GM12878 (cell line): Measurements from ENCODE around the gene STK10. TPM values are rescaled to one million over a fixed set of nuclear protein-coding genes. Genes with fewer than 3 reads are reported as not detected.

Experiments used
- ATAC-seq: fragments of 200-7000 bp; cut with Tn5 transposase; 3 replicates; pipeline ENCODE4 v1.9.1; 2020; ENCODE audit warnings: mild to moderate bottlenecking, moderate library complexity
- BruUV-seq: library from RNA; stranded (reverse); fragments of 400-500 nt; replicated peaks from 2 replicates; lab custom pipeline; 2021; lab: Mats Ljungman, UMichigan
- CTCF ChIA-PET: fragments of 300-600 bp; sonication (Branson Sonifier 250); formaldehyde crosslinking; extraction: SDS; loops from one replicate; lab custom pipeline; 2021; ENCODE audit warnings: inconsistent platforms; lab: Yijun Ruan, JAX
- POLR2A ChIA-PET: fragments of 350-600 bp; formaldehyde crosslinking; extraction: SDS; loops from one replicate; lab custom pipeline; 2021; ENCODE audit warnings: inconsistent platforms; lab: Charles Lee
- RAD21 ChIA-PET: fragments of 300-600 bp; sonication (Branson Sonifier 250); formaldehyde crosslinking; loops from one replicate; lab custom pipeline; 2023; ENCODE audit warnings: antibody characterized with exemption; ENCODE audit not compliant: unreplicated experiment; lab: Charles Lee
- SMC1A ChIA-PET: fragments of 300-600 bp; sonication (Branson Sonifier 250); formaldehyde crosslinking; loops from one replicate; lab custom pipeline; 2023; ENCODE audit not compliant: unreplicated experiment, uncharacterized antibody; lab: Charles Lee
- DNase-seq: peaks from one replicate; pipeline ENCODE4 v3.0.0-alpha.2; 2011; ENCODE audit warnings: low read depth, low spot score
- FAIRE-seq: peaks from 3 replicates; lab custom pipeline; 2011; peaks lifted over from hg19 to GRCh38; lab: Jason Lieb, UNC
- H2AFZ ChIP-seq: 2 replicates; pipeline ENCODE4 v1.6.0; 2011; ENCODE audit warnings: low read depth, low read length, control low read depth; ENCODE audit not compliant: control insufficient read depth
- H3K27ac ChIP-seq: 2 replicates; pipeline ENCODE4 v1.5.1; 2011; ENCODE audit warnings: control low read depth; ENCODE audit not compliant: control insufficient read depth, insufficient read depth
- H3K27me3 ChIP-seq, 2 experiments: replicated peaks in 1 of 2; 2 replicates each; pipeline versions ENCODE4 v1.6.0 to v1.6.1; 2011; ENCODE audit warnings: low read length in 1 of 2; ENCODE audit not compliant: control insufficient read depth in 2 of 2, insufficient read depth in 2 of 2
- H3K36me3 ChIP-seq, 2 experiments: 2 replicates each; pipeline ENCODE4 v1.5.1; 2011; ENCODE audit warnings: low read length in 1 of 2; ENCODE audit not compliant: control insufficient read depth in 2 of 2, insufficient read depth in 2 of 2
- H3K4me1 ChIP-seq: 2 replicates; pipeline ENCODE4 v1.6.1; 2011; ENCODE audit warnings: mild to moderate bottlenecking, low read length, moderate library complexity, mixed read lengths; ENCODE audit not compliant: control insufficient read depth, insufficient read depth
- H3K4me2 ChIP-seq: 2 replicates; pipeline ENCODE4 v1.6.0; 2011; ENCODE audit warnings: control low read depth; ENCODE audit not compliant: control insufficient read depth, insufficient read depth
- H3K4me3 ChIP-seq: fragments of 200-600 bp; sonication (generic); 2 replicates; pipeline ENCODE4 v1.5.1; 2016
- H3K79me2 ChIP-seq: 2 replicates; pipeline ENCODE4 v1.6.0; 2011; ENCODE audit warnings: low read length; ENCODE audit not compliant: control insufficient read depth, insufficient read depth
- H3K9ac ChIP-seq: 2 replicates; pipeline ENCODE4 v1.8.0; 2011; ENCODE audit warnings: low read length, control low read depth, mixed read lengths; ENCODE audit not compliant: control insufficient read depth, insufficient read depth
- H3K9me3 ChIP-seq: replicated peaks from 3 replicates; pipeline ENCODE4 v1.5.1; 2011; ENCODE audit warnings: mild to moderate bottlenecking, low read length; ENCODE audit not compliant: control insufficient read depth, insufficient read depth
- H4K20me1 ChIP-seq: 2 replicates; pipeline ENCODE4 v1.6.0; 2011; ENCODE audit not compliant: control insufficient read depth, insufficient read depth
- BCL11A ChIP-seq: IDR thresholded peaks from 2 replicates; pipeline ENCODE4 v1.6.1; 2011; ENCODE audit warnings: low read depth, low read length
- BHLHE40 ChIP-seq, 2 experiments: fragments of 450-650 bp in 1 of 2; IDR thresholded peaks; 2 replicates each; pipeline ENCODE4 v1.6.1; 2011 to 2017; ENCODE audit warnings: low read depth in 2 of 2, borderline replicate concordance in 1 of 2, improper control_type of control experiment in 1 of 2, low read length in 1 of 2, mild to moderate bottlenecking in 1 of 2
- GATAD2B ChIP-seq: fragments of 450-650 bp; conservative IDR thresholded peaks from 2 replicates; pipeline ENCODE4 v1.6.1; 2017; ENCODE audit warnings: low read depth, mild to moderate bottlenecking, moderate library complexity
- MTA3 ChIP-seq: IDR thresholded peaks from 2 replicates; pipeline ENCODE4 v1.6.1; 2012; ENCODE audit warnings: low read length, inconsistent platforms, borderline replicate concordance
- WGBS: methylation state at CpG from one replicate; pipeline ENCODE4 v1.1.6; 2016; ENCODE audit warnings: low lambda C conversion rate; ENCODE audit not compliant: insufficient replicate concordance, insufficient coverage; ENCODE audit errors: missing lambda C conversion rate; 5-methylcytosine and 5-hydroxymethylcytosine counted together
- in situ Hi-C: fragments of 300-500 bp; cut with MboI; formaldehyde crosslinking; loops from 9 replicates; pipeline ENCODE4 v1.14.3; 2018; ENCODE audit warnings: mixed read lengths
- intact Hi-C: fragments of 100-400 bp; cut with micrococcal nuclease; formaldehyde crosslinking; loops from one replicate; pipeline ENCODE4 v1.14.2; 2022; ENCODE audit not compliant: unreplicated experiment
- polyA plus RNA-seq, 11 experiments: library from polyadenylated mRNA; depleted of rRNA in 4 of 11; unstranded in 6 of 11; stranded (reverse) in 5 of 11; fragments of >200 nt; fragmentation: Nextera tagmentation in 4 of 11; fragmentation: Illumina TruSeq in 1 of 11; extraction: Ambion mirVana in 4 of 11; extraction: Trizol in 1 of 11; gene quantifications; 1 replicate in 1 of 11; 2 replicates in 10 of 11; pipeline versions ENCODE4 v1.2.1 to v1.2.3, GENCODE V29; 2011 to 2016; ENCODE audit warnings: inconsistent platforms in 2 of 11, missing spikeins in 2 of 11, low read depth in 1 of 11
- total RNA-seq, 4 experiments: library from RNA; depleted of rRNA in 3 of 4; stranded (reverse); fragments of >200 nt in 3 of 4; fragmentation: Illumina TruSeq in 1 of 4; extraction: Trizol in 1 of 4; gene quantifications; 2 replicates each; pipeline versions ENCODE4 v1.2.1 to v1.2.3, GENCODE V29; 2013 to 2021
- TF ChIP-seq, protein P1 (sequence below): fragments of 450-650 bp; IDR thresholded peaks from 2 replicates; pipeline ENCODE4 v1.6.1; 2018; ENCODE audit warnings: borderline replicate concordance, mild to moderate bottlenecking; ENCODE audit not compliant: partially characterized antibody
- TF ChIP-seq, protein P2 (sequence below), 3 experiments: IDR thresholded peaks in 2 of 3; conservative IDR thresholded peaks in 1 of 3; 2 replicates each; pipeline ENCODE4 v1.5.1; 2011; ENCODE audit warnings: low read depth in 3 of 3, low read length in 3 of 3, mild to moderate bottlenecking in 3 of 3, control low read depth in 2 of 3, moderate library complexity in 2 of 3, inconsistent platforms in 1 of 3, mixed read lengths in 1 of 3; ENCODE audit not compliant: control insufficient read depth in 2 of 3, insufficient read depth in 1 of 3; ENCODE audit errors: extremely low read depth in 1 of 3
- TF ChIP-seq, protein P3 (sequence below): IDR thresholded peaks from 2 replicates; pipeline ENCODE4 v1.6.1; 2012; ENCODE audit warnings: low read length, inconsistent platforms

STK10 gene
- total and polyA plus RNA-seq, 10 of the 15 experiments (the other 5 are each of a cell fraction or from before 2014, with no cell fraction given) = 14.2 to 96.4 (median 50.6) TPM

DNA sequence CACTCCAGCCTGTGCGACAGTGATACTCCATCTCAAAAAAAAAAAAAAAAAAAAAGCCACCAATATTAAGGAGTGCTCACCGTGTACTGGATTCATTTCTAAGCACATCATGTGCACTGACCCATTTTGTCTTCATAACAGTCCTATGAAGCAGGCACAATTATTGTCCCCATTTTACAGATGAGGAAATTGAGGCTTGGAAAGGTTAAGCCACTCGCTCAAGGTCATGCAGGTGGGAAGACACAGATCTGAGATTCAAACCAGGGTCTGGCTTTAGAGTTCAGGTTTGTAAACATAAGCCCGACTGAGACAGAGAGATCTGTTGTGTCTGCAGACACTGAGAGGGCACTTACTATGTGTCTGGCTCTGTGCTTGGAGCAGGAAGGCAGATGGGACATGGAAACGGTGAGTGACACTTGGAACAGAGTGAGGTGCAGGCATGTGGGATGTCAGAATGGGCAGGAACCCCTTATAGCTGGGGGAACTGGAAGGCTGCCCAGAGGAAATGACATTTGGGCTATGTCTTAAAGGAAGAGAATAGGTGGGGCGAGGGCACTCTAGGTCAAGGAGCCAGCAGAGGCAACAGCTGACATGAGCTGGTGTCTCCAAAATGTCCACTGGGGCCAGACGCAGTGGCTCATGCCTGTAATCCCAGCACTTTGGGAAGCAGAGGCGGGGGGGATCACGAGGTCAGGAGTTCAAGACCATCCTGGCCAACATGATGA lies 69.9 kb downstream of the STK10 start:
- Histone ChIP-seq H3K27ac (no peak overlapping the region), H3K9me3 (no peaks in the 10 kb centered on the region; the same call in 2 of the 3 replicates), H3K79me2 (peaks cover 11% of the 10 kb centered on the region), H3K4me1 (peaks cover 12% of the 10 kb centered on the region), H3K4me2 (no peak overlapping the region), H3K9ac (no peak overlapping the region), H3K4me3 (no peak overlapping the region), H3K36me3 (peaks cover 9 to 20% of the 10 kb centered on the region in 2 experiments), H3K27me3 (no peaks in the 10 kb centered on the region), H4K20me1 (0 out of 2 replicates have a peak, but pooled peaks cover 2% of the 10 kb centered on the region), H2AFZ (no peak overlapping the region)
- POLR2A ChIA-PET = interaction anchor here (1.1 kb wide), 1 partner anchor 60 kb away, joined by 5 read pairs; no protein-coding TSS in a partner anchor
- BruUV-seq = no TSS peak
- CTCF ChIA-PET = no interaction called here
- intact Hi-C loops = no loop called here
- WGBS = 68% methylated on average over 8 of the region's 9 CpGs
- FAIRE-seq (no peak), ATAC-seq (no peak), DNase-seq (no peak)
- in situ Hi-C loops = no loop called here
- SMC1A ChIA-PET = interaction anchor here (1.5 kb wide), 1 partner anchor 164 kb away, joined by 3 read pairs; no protein-coding TSS in a partner anchor
- RAD21 ChIA-PET = interaction anchor here (1.3 kb wide), 1 partner anchor 69 kb away, joined by 3 read pairs; no protein-coding TSS in a partner anchor
- TF ChIP-seq, protein P1, sequence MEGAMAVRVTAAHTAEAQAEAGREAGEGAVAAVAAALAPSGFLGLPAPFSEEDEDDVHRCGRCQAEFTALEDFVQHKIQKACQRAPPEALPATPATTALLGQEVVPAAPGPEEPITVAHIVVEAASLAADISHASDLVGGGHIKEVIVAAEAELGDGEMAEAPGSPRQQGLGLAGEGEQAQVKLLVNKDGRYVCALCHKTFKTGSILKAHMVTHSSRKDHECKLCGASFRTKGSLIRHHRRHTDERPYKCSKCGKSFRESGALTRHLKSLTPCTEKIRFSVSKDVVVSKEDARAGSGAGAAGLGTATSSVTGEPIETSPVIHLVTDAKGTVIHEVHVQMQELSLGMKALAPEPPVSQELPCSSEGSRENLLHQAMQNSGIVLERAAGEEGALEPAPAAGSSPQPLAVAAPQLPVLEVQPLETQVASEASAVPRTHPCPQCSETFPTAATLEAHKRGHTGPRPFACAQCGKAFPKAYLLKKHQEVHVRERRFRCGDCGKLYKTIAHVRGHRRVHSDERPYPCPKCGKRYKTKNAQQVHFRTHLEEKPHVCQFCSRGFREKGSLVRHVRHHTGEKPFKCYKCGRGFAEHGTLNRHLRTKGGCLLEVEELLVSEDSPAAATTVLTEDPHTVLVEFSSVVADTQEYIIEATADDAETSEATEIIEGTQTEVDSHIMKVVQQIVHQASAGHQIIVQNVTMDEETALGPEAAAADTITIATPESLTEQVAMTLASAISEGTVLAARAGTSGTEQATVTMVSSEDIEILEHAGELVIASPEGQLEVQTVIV = no peak
- no peak for TF ChIP-seq GATAD2B
- TF ChIP-seq BCL11A = no peak
- TF ChIP-seq, protein P2, sequence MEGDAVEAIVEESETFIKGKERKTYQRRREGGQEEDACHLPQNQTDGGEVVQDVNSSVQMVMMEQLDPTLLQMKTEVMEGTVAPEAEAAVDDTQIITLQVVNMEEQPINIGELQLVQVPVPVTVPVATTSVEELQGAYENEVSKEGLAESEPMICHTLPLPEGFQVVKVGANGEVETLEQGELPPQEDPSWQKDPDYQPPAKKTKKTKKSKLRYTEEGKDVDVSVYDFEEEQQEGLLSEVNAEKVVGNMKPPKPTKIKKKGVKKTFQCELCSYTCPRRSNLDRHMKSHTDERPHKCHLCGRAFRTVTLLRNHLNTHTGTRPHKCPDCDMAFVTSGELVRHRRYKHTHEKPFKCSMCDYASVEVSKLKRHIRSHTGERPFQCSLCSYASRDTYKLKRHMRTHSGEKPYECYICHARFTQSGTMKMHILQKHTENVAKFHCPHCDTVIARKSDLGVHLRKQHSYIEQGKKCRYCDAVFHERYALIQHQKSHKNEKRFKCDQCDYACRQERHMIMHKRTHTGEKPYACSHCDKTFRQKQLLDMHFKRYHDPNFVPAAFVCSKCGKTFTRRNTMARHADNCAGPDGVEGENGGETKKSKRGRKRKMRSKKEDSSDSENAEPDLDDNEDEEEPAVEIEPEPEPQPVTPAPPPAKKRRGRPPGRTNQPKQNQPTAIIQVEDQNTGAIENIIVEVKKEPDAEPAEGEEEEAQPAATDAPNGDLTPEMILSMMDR (IDR thresholded peaks at IDR 0.05 in 2 of 3, conservative IDR thresholded peaks at IDR 0.05 in 1 of 3; ENCODE audit: control insufficient read depth in 2 of 3, extremely low read depth in 1 of 3, insufficient read depth in 1 of 3, low read depth in 3 of 3, low read length in 3 of 3) = no peak
- TF ChIP-seq MTA3 = no peak
- TF ChIP-seq, protein P3, sequence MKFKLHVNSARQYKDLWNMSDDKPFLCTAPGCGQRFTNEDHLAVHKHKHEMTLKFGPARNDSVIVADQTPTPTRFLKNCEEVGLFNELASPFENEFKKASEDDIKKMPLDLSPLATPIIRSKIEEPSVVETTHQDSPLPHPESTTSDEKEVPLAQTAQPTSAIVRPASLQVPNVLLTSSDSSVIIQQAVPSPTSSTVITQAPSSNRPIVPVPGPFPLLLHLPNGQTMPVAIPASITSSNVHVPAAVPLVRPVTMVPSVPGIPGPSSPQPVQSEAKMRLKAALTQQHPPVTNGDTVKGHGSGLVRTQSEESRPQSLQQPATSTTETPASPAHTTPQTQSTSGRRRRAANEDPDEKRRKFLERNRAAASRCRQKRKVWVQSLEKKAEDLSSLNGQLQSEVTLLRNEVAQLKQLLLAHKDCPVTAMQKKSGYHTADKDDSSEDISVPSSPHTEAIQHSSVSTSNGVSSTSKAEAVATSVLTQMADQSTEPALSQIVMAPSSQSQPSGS = no peak
- no peak for TF ChIP-seq BHLHE40 (IDR thresholded peaks at IDR 0.05; ENCODE audit: borderline replicate concordance in 1 of 2, low read depth in 2 of 2, low read length in 1 of 2)
